NCI-H748 treated with DMSO at 0.1 percent for 48 hours (cell line): ENCODE measurements around the gene HOXA6.

ENCODE experiments used
- DNase-seq: peaks from one replicate; lab custom pipeline; 2025; lab: John Stamatoyannopoulos, UW

Gene HOXA6

DNA sequence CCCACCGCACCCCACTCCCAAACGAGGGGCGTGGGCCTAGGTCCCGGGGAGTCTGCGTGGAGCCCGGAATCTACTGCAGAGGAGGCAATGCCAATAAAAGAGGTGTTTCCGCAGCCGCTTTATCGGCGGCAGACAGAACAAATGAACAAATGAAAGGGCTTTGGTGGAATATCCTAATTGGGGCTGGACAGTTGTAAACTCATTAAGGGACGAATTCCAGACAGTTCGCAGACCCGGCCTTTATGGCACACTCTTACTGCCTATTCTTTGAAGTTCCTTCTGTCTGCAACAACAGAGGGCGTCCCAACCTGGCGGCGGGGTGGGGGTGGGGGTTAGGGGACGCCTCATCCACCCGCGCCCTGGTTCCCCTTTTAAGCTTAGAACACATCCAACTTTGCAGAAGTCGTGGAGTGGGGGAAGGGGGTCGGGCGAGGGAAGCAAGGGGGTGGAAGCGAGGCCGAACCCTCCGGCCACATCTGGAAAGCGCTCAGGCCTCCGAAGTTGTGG, 13.7 kb upstream of the HOXA6 start:
- no peak for DNase-seq

- DNase-seq, result peak; percentile 62
These were observed 13.1 kb upstream of the HOXA6 start for GRCh38 chr7:27160546-27161213.

DNA sequence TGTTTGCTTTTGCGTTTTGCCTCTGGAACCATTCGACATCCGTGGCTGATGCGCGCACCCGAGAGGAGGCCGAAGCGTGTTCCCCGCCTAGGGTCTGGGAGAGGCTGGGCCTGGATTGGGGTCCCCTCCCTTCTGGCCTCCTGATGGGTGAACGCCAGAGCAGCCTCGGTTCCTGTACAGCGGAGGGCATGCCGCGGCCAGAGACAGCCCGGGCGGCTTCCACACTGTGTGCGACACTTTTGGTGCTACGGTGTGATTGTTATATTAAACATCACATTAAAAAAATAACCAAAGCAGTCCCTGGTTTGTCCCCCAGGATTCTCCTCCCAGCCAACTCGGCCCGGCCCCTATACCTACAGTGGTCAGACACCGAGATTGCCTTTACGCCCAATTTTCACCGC, 12.6 kb upstream of the HOXA6 start:
- DNase-seq, result no peak

- no peak for DNase-seq
These were observed 11.9 kb upstream of the HOXA6 start for GRCh38 chr7:27159266-27160144.

- DNase-seq, result no peak
These were observed 11.1 kb upstream of the HOXA6 start for GRCh38 chr7:27158436-27159265.

DNA sequence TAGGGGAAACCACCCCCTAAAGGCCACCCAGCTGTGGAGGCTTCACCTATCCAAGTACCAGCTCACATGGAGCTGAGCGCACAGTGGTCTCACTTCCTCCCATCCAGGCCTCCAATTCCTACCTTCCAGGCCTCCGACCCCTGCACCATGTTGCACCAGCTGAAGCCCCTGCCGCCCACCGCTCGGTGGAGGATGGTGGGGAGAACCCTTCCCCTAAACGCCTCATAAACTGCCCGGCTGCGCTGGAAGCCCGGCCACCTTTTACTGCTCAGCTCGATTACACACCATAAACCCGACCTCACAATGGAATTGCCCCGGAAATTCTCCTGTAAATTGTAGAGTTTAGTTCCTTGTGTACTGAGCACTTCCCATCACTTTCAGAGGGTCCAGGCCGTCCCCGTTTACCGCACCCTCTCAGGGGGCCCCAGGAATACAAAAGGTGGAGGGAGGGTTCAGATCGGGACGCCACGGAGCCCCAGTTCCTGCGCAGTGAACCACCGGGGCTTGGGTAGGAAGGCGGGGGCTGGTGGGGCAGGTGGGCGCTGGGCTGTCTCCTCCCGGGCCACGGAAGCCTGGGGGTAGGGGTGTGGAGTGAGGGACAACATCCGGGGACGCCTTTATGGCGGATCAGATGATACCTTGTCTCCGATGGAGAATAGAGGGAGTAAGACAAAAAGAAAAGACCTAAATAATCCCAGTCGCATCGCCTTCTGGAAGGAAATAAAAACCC, 10.3 kb upstream of the HOXA6 start:
- DNase-seq, result no peak

- DNase-seq, result no peak
These were observed 9.5 kb upstream of the HOXA6 start for GRCh38 chr7:27156916-27157701.

- DNase-seq, result no peak
These were observed 8.9 kb upstream of the HOXA6 start, which contains the start of gene HOXA7 for GRCh38 chr7:27156508-27156898. HOXA7 (minus strand) TSS chr7:27156675; CDS start chr7:27156545, 130 bp downstream.

DNA sequence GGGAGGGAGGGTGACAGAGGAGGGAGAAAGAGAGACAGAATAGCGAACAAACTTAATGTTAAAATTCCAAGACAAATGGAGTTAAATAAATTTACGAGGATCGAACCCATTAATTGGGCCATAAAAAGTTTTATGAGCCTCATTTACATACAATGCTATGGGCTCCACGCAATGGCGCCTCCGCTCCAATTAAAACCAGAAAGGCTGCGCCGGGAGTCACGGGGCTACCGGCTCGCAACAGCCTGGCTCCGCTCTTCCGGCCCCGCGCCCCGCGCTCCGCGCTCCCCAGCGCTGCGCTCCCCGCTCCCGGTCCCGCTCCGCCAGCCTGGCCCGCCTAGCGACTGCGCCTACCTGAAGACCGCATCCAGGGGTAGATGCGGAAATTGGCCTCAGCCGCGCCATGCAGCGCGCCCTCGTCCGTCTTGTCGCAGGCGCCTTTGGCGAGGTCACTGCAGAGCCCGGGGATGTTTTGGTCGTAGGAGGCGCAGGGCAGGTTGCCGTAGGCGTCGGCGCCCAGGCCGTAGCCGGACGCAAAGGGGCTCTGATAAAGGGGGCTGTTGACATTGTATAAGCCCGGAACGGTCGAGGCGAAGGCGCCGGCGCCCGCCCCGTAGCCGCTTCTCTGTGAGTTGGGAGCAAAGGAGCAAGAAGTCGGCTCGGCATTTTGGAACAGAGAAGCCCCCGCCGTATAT, 8.4 kb upstream of the HOXA6 start:
- no peak for DNase-seq

GRCh38 chr7:27154901-27155815, 7.6 kb upstream of the HOXA6 start:
- no peak for DNase-seq

- no peak for DNase-seq
These were observed 6.8 kb upstream of the HOXA6 start for GRCh38 chr7:27154369-27154768.

- no peak for DNase-seq
These were observed 6.0 kb upstream of the HOXA6 start for GRCh38 chr7:27153526-27153925.

DNA sequence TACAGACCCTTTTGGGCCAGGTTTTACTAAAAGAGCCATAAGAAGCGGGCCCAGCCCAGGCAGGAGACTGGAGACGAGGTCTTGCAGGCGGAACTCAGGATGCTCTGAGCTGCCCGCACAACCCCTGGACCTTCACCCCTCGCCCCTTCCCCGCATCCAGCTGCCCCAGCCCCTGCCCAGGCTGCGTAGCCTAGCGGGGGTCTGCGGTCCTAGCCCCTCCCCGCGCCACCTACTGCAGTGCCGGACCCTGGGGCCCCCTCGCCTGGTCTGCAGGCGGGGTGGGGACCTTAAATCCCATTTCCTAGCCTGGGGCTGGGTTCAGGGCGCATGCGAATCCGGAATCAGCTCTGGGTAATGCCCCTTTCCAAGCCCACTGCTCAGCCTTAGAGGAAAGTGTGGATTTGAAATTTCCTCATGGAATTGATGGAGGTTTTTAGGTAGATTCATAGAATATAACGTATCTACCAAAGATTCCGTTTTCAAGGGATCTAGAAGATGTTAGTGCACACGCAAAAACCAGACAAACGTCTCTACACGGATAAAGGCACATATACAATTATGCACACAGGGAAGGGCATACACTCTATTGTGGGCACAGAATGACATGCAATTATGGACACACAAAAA, 5.4 kb upstream of the HOXA6 start:
- no peak for DNase-seq

- DNase-seq, result no peak
These were observed 4.6 kb upstream of the HOXA6 start, which contains the start of gene HOXA3 for GRCh38 chr7:27151931-27152815. HOXA3 (minus strand) TSS chr7:27152583; CDS start chr7:27110640, 41,943 bp downstream.

GRCh38 chr7:27151341-27151930, 3.9 kb upstream of the HOXA6 start:
- no peak for DNase-seq

DNA sequence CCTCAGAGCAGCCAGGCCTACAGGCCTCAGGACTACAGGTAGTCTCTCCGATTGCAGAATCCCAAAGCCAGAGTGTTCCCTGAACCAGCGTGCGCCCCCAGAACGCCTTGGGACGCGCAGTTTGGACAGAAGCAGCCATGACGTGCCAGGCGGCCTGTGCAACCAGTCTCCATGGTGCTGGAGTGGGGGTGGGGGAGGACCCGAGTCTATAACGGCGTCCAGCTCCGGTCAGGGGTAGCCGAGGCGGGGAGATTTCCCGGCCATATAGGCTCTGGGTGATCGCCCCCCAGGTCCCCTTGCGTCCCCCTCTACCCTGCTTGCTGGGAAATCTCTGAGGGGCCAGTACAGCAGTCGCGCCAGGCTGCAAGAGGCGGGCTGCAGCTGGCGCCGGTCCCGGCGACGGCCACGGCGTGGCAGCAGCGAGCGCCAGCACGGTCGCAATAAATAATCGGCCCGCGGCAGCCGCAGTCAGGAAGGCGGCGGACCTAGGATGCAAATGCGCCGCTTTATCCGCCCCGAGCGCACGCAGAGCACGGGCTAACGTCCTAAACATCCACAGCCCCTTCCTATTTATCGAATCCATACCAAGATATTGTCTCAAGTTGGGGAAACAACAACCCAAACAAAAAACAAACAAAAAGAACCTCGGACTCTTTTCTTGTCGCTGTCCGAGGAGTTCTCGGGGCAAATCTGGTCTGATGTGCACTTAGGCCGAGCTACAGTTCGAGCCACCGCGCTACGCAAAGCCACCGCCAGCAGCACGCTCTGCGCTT, 3.2 kb upstream of the HOXA6 start:
- DNase-seq, result peak; percentile 60
